HepG2 (cell line): ENCODE data around the gene PSD4. TPM values are rescaled to one million over a fixed set of nuclear protein-coding genes. Genes with fewer than 3 reads are reported as not detected.

Source experiments
- ARNT ChIP-seq: fragments of 450-650 bp; IDR thresholded peaks from 2 replicates; pipeline ENCODE4 v1.6.1; 2017
- ATF7 ChIP-seq, 2 experiments: fragments of 450-650 bp in 1 of 2; sonication (generic) in 1 of 2; formaldehyde crosslinking in 1 of 2; IDR thresholded peaks; 2 replicates each; pipeline versions ENCODE4 v1.4.0 to v1.6.1; 2016 to 2020; ENCODE audit warnings: antibody characterized with exemption in 1 of 2, mild to moderate bottlenecking in 1 of 2, missing genetic modification reagents in 1 of 2
- CCDC6 ChIP-seq: sonication (generic); formaldehyde crosslinking; IDR thresholded peaks from 2 replicates; pipeline ENCODE4 v1.8.1; 2022; ENCODE audit warnings: mild to moderate bottlenecking, missing genetic modification reagents, moderate library complexity
- KLF12 ChIP-seq: sonication (generic); formaldehyde crosslinking; IDR thresholded peaks from 2 replicates; pipeline ENCODE4 v1.4.0; 2020; ENCODE audit warnings: missing genetic modification reagents, borderline replicate concordance
- LBX2 ChIP-seq: sonication (generic); formaldehyde crosslinking; IDR thresholded peaks from 2 replicates; pipeline ENCODE4 v1.5.0; 2020; ENCODE audit warnings: missing genetic modification reagents, mild to moderate bottlenecking, borderline replicate concordance
- MXD1 ChIP-seq: sonication (generic); formaldehyde crosslinking; IDR thresholded peaks from 2 replicates; pipeline ENCODE4 v1.4.0; 2020; ENCODE audit warnings: mild to moderate bottlenecking, missing genetic modification reagents
- POGK ChIP-seq: sonication (generic); formaldehyde crosslinking; conservative IDR thresholded peaks from 2 replicates; pipeline ENCODE4 v1.8.0; 2022; ENCODE audit warnings: mild to moderate bottlenecking, moderate library complexity, missing genetic modification reagents
- SETDB1 ChIP-seq: sonication (generic); formaldehyde crosslinking; IDR thresholded peaks from 2 replicates; pipeline ENCODE4 v1.5.1; 2020; ENCODE audit warnings: missing genetic modification reagents, mild to moderate bottlenecking, borderline replicate concordance
- SIX1 ChIP-seq: sonication (generic); formaldehyde crosslinking; IDR thresholded peaks from 2 replicates; pipeline ENCODE4 v1.4.0; 2020; ENCODE audit warnings: missing genetic modification reagents, borderline replicate concordance
- SMARCC2 ChIP-seq: fragments of 450-650 bp; IDR thresholded peaks from 2 replicates; pipeline ENCODE4 v1.6.1; 2017; ENCODE audit warnings: antibody characterized with exemption, mild to moderate bottlenecking
- SNAPC4 ChIP-seq: sonication (generic); formaldehyde crosslinking; IDR thresholded peaks from 2 replicates; pipeline ENCODE4 v1.4.0; 2020; ENCODE audit warnings: mild to moderate bottlenecking, missing genetic modification reagents
- SNRNP70 ChIP-seq: fragments of 200-400 bp; formaldehyde crosslinking; IDR thresholded peaks from 2 replicates; pipeline ENCODE4 v1.6.1; 2017; ENCODE audit warnings: mild to moderate bottlenecking, low read depth, low read length, moderate library complexity
- TEAD2 ChIP-seq: sonication (generic); formaldehyde crosslinking; IDR thresholded peaks from 2 replicates; pipeline ENCODE4 v1.9.0; 2021; ENCODE audit warnings: missing genetic modification reagents
- TRIM24 ChIP-seq: sonication (generic); formaldehyde crosslinking; IDR thresholded peaks from 2 replicates; pipeline ENCODE4 v1.8.0; 2022; ENCODE audit warnings: mild to moderate bottlenecking, missing genetic modification reagents
- ZFAT ChIP-seq: sonication (generic); formaldehyde crosslinking; conservative IDR thresholded peaks from 2 replicates; pipeline ENCODE4 v1.8.1; 2023; ENCODE audit warnings: missing genetic modification reagents, inconsistent platforms
- ZMYM2 ChIP-seq: sonication (generic); formaldehyde crosslinking; IDR thresholded peaks from 2 replicates; pipeline ENCODE4 v1.8.0; 2022; ENCODE audit warnings: mild to moderate bottlenecking, missing genetic modification reagents
- ZNF124 ChIP-seq: sonication (generic); formaldehyde crosslinking; IDR thresholded peaks from 2 replicates; pipeline ENCODE4 v1.4.0; 2020; ENCODE audit warnings: missing genetic modification reagents
- ZNF24 ChIP-seq: fragments of 450-650 bp; IDR thresholded peaks from 2 replicates; pipeline ENCODE4 v1.6.1; 2017; ENCODE audit warnings: antibody characterized with exemption, mild to moderate bottlenecking
- ZNF34 ChIP-seq: sonication (generic); formaldehyde crosslinking; IDR thresholded peaks from 2 replicates; pipeline ENCODE4 v1.4.0; 2020; ENCODE audit warnings: mild to moderate bottlenecking, missing genetic modification reagents, borderline replicate concordance
- ZNF343 ChIP-seq: sonication (generic); formaldehyde crosslinking; IDR thresholded peaks from 2 replicates; pipeline ENCODE4 v1.4.0; 2020; ENCODE audit warnings: mild to moderate bottlenecking, missing genetic modification reagents
- ZNF350 ChIP-seq: sonication (generic); formaldehyde crosslinking; IDR thresholded peaks from 2 replicates; pipeline ENCODE4 v1.4.0; 2020; ENCODE audit warnings: mild to moderate bottlenecking, low read depth, missing genetic modification reagents, borderline replicate concordance
- ZNF598 ChIP-seq: sonication (generic); formaldehyde crosslinking; IDR thresholded peaks from 2 replicates; pipeline ENCODE4 v1.5.1; 2020; ENCODE audit warnings: mild to moderate bottlenecking, missing genetic modification reagents, borderline replicate concordance
- ZNF629 ChIP-seq: sonication (generic); formaldehyde crosslinking; conservative IDR thresholded peaks from 2 replicates; pipeline ENCODE4 v1.5.0; 2020; ENCODE audit warnings: missing genetic modification reagents
- polyA plus RNA-seq, 8 experiments: library from polyadenylated mRNA; depleted of rRNA in 3 of 8; stranded (reverse) in 7 of 8; unstranded in 1 of 8; fragments of >200 nt; fragmentation: Illumina TruSeq in 4 of 8; extraction: Trizol in 4 of 8; gene quantifications; 2 replicates each; pipeline versions ENCODE4 v1.2.1 to v1.2.3, GENCODE V29; 2011 to 2016; ENCODE audit warnings: low read depth in 4 of 8, missing spikeins in 1 of 8, mixed read lengths in 1 of 8; ENCODE audit not compliant: insufficient read depth in 1 of 8
- total RNA-seq, 5 experiments: library from RNA; depleted of rRNA; stranded (reverse); fragments of >200 nt; fragmentation: Illumina TruSeq; extraction: Trizol; gene quantifications; 2 replicates each; pipeline ENCODE4 v1.2.3, GENCODE V29; 2016; ENCODE audit warnings: low read depth in 1 of 5

Gene PSD4
- total and polyA plus RNA-seq, 2 of the 13 experiments (the other 11 are each of a cell fraction or from before 2014, with no cell fraction given): 5.8 to 9.4 TPM

- TF ChIP-seq LBX2 (CRISPR knock-in tag): no peak
- 0 out of 2 replicates have a peak, but pooled peaks have one; percentile 40 for TF ChIP-seq MXD1 (CRISPR knock-in tag)
- TF ChIP-seq ZNF343 (CRISPR knock-in tag): no peak
- TF ChIP-seq SETDB1 (CRISPR knock-in tag): no peak
- no peak for TF ChIP-seq CCDC6 (CRISPR knock-in tag)
- TF ChIP-seq ARNT: no peak
- TF ChIP-seq SIX1 (CRISPR knock-in tag): no peak
- no peak for TF ChIP-seq SNRNP70
- no peak for TF ChIP-seq TEAD2 (CRISPR knock-in tag)
- TF ChIP-seq ATF7 (IDR thresholded peaks at IDR 0.05): no peak
- no peak for TF ChIP-seq ATF7 (CRISPR knock-in tag; IDR thresholded peaks at IDR 0.05)
- TF ChIP-seq ZNF350 (CRISPR knock-in tag): no peak
- no peak for TF ChIP-seq ZNF124
- no peak for TF ChIP-seq ZNF34 (CRISPR knock-in tag)
- no peak for TF ChIP-seq ZNF598 (CRISPR knock-in tag)
- no peak for TF ChIP-seq TRIM24
- TF ChIP-seq SMARCC2: no peak
- no peak for TF ChIP-seq KLF12
- no peak for TF ChIP-seq ZFAT
- no peak for TF ChIP-seq ZMYM2 (CRISPR knock-in tag)
- no peak for TF ChIP-seq SNAPC4 (CRISPR knock-in tag)
- no peak for TF ChIP-seq ZNF629
- TF ChIP-seq POGK (CRISPR knock-in tag): no peak
- TF ChIP-seq ZNF24: no peak
Measured at GRCh38 chr2:113173542-113174375, at the start of gene PSD4 (continued).
